Endothelial cell of umbilical vein (primary cell): ENCODE results near the gene NEXN. TPM values are rescaled to one million over a fixed set of nuclear protein-coding genes. Genes with fewer than 3 reads are reported as not detected.

Experiments used
- BruUV-seq: library from RNA; stranded (reverse); fragments of 400-500 nt; replicated peaks from 2 replicates; lab custom pipeline; 2021; lab: Mats Ljungman, UMichigan
- CTCF ChIA-PET: fragments of 300-600, 350-600 bp; sonication (Branson Sonifier 250); formaldehyde crosslinking; loops from one replicate; lab custom pipeline; 2021; ENCODE audit warnings: antibody characterized with exemption, inconsistent platforms; lab: Charles Lee
- POLR2A ChIA-PET: fragments of 300-600, 350-600 bp; sonication (Branson Sonifier 250); formaldehyde crosslinking; loops from one replicate; lab custom pipeline; 2021; ENCODE audit warnings: antibody characterized with exemption, inconsistent platforms; lab: Charles Lee
- DNase-seq: peaks from one replicate; pipeline ENCODE4 v3.0.0-alpha.2; 2011; ENCODE audit warnings: low read depth, low spot score
- FAIRE-seq: peaks from 2 replicates; lab custom pipeline; 2011; peaks lifted over from hg19 to GRCh38; lab: Jason Lieb, UNC
- H2AFZ ChIP-seq: 2 replicates; pipeline ENCODE4 v1.6.0; 2012; ENCODE audit warnings: low read depth, low read length, control low read depth, inconsistent platforms
- H3K27ac ChIP-seq: 2 replicates; pipeline ENCODE4 v1.5.1; 2011; ENCODE audit warnings: low read depth, mild to moderate bottlenecking, control low read depth, low read length, moderate library complexity; ENCODE audit not compliant: insufficient read depth
- H3K27me3 ChIP-seq, 2 experiments: 2 replicates each; pipeline versions ENCODE4 v1.6.0 to v1.6.1; 2011; ENCODE audit warnings: low read length in 2 of 2, mixed read lengths in 1 of 2; ENCODE audit not compliant: control insufficient read depth in 2 of 2, insufficient read depth in 2 of 2
- H3K36me3 ChIP-seq, 2 experiments: 2 replicates in 1 of 2; 3 replicates in 1 of 2; pipeline ENCODE4 v1.5.1; 2011; ENCODE audit warnings: low read length in 2 of 2, mild to moderate bottlenecking in 1 of 2, moderate library complexity in 1 of 2; ENCODE audit not compliant: control insufficient read depth in 2 of 2, insufficient read depth in 2 of 2; ENCODE audit errors: extremely low read depth in 1 of 2
- H3K4me1 ChIP-seq: 3 replicates; pipeline ENCODE4 v1.5.1; 2011; ENCODE audit warnings: mild to moderate bottlenecking, low read length; ENCODE audit not compliant: control insufficient read depth, insufficient read depth; ENCODE audit errors: extremely low read depth
- H3K4me2 ChIP-seq: 2 replicates; pipeline ENCODE4 v1.6.1; 2011; ENCODE audit warnings: low read length, control low read depth, mixed read lengths; ENCODE audit not compliant: insufficient read depth
- H3K4me3 ChIP-seq, 3 experiments: fragments of 200-600 bp in 1 of 3; sonication (generic), shearing (Covaris generic) in 1 of 3; replicated peaks in 1 of 3; 2 replicates each; pipeline ENCODE4 v1.5.1; 2011 to 2016; ENCODE audit warnings: control low read depth in 3 of 3, low read length in 3 of 3, mild to moderate bottlenecking in 2 of 3, inconsistent platforms in 1 of 3, low read depth in 1 of 3, moderate library complexity in 1 of 3; ENCODE audit not compliant: insufficient read depth in 1 of 3
- H3K79me2 ChIP-seq: 2 replicates; pipeline ENCODE4 v1.6.0; 2012; ENCODE audit warnings: low read length, inconsistent platforms; ENCODE audit not compliant: control insufficient read depth, insufficient read depth
- H3K9ac ChIP-seq: replicated peaks from 2 replicates; pipeline ENCODE3; 2011; ENCODE audit warnings: low read length, control low read depth; ENCODE audit not compliant: insufficient read depth; ENCODE audit errors: extremely low read depth
- H3K9me1 ChIP-seq: replicated peaks from 3 replicates; pipeline ENCODE4 v1.6.0; 2011; ENCODE audit warnings: mild to moderate bottlenecking, low read length; ENCODE audit not compliant: control insufficient read depth, insufficient read depth; ENCODE audit errors: extremely low read depth
- H3K9me3 ChIP-seq: replicated peaks from 2 replicates; pipeline ENCODE4 v1.5.1; 2012; ENCODE audit warnings: low read length, inconsistent platforms; ENCODE audit not compliant: control insufficient read depth, insufficient read depth
- H4K20me1 ChIP-seq: replicated peaks from 2 replicates; pipeline ENCODE3; 2011; ENCODE audit warnings: mild to moderate bottlenecking, low read length; ENCODE audit not compliant: control insufficient read depth, insufficient read depth; ENCODE audit errors: extremely low read depth
- CTCF ChIP-seq, 2 donors: IDR thresholded peaks; 1 replicate in 1 of 2; 2 replicates in 1 of 2; pipeline ENCODE4 v1.5.1; 2011; ENCODE audit warnings: low read length in 2 of 2, mild to moderate bottlenecking in 2 of 2, moderate library complexity in 2 of 2, control low read depth in 1 of 2, inconsistent platforms in 1 of 2, low read depth in 1 of 2; ENCODE audit not compliant: insufficient read depth in 1 of 2; ENCODE audit errors: extremely low read depth in 1 of 2
- EZH2 ChIP-seq: IDR thresholded peaks from 2 replicates; pipeline ENCODE4 v1.6.1; 2012; ENCODE audit warnings: borderline replicate concordance, low read depth, mild to moderate bottlenecking, moderate library complexity, low read length, inconsistent platforms; ENCODE audit not compliant: severe bottlenecking
- FOS ChIP-seq: IDR thresholded peaks from 2 replicates; pipeline ENCODE4 v1.6.1; 2011; ENCODE audit warnings: mild to moderate bottlenecking, low read length, moderate library complexity, borderline replicate concordance; ENCODE audit not compliant: insufficient read depth
- GATA2 ChIP-seq: IDR thresholded peaks from 2 replicates; pipeline ENCODE4 v1.7.0; 2011; ENCODE audit warnings: low read depth, mild to moderate bottlenecking, moderate library complexity, mixed read lengths, low read length; ENCODE audit not compliant: insufficient read length, insufficient read depth
- JUN ChIP-seq: IDR thresholded peaks from 2 replicates; pipeline ENCODE4 v1.6.1; 2011; ENCODE audit warnings: borderline replicate concordance, low read depth; ENCODE audit not compliant: insufficient read length, insufficient read depth
- MAX ChIP-seq: IDR thresholded peaks from 2 replicates; pipeline ENCODE4 v1.6.1; 2011; ENCODE audit not compliant: insufficient read depth, insufficient read length
- MYC ChIP-seq: IDR thresholded peaks from one replicate; pipeline ENCODE4 v1.6.1; 2011; ENCODE audit warnings: mild to moderate bottlenecking, low read depth, low read length
- POLR2A ChIP-seq: IDR thresholded peaks from 2 replicates; pipeline ENCODE4 v1.6.1; 2012; ENCODE audit warnings: low read depth, mild to moderate bottlenecking, control low read depth, low read length
- POLR2AphosphoS5 ChIP-seq: IDR thresholded peaks from 2 replicates; pipeline ENCODE4 v1.6.1; 2012; ENCODE audit warnings: low read depth, mild to moderate bottlenecking, control low read depth, low read length, moderate library complexity; ENCODE audit not compliant: insufficient read depth
- dilution Hi-C: fragments of 300-500 bp; cut with MboI; formaldehyde crosslinking; loops from one replicate; pipeline ENCODE4 v1.15.0; 2019; ENCODE audit warnings: low sequenced_read_pairs; ENCODE audit not compliant: extremely low pct_ligation_motif_present
- intact Hi-C: fragments of 100-400 bp; cut with micrococcal nuclease; formaldehyde crosslinking; loops from one replicate; pipeline ENCODE4 v1.10.0; 2022
- polyA plus RNA-seq, 4 experiments: library from polyadenylated mRNA; depleted of rRNA in 3 of 4; stranded (reverse) in 3 of 4; unstranded in 1 of 4; fragments of >200 nt; gene quantifications; 2 replicates each; pipeline versions ENCODE4 v1.2.1 to v1.2.3, GENCODE V29; 2011 to 2012; ENCODE audit warnings: missing spikeins in 1 of 4
- total RNA-seq: library from RNA; stranded (reverse); gene quantifications from 2 replicates; pipeline ENCODE4 v1.2.3, GENCODE V29; 2021

Gene NEXN
- total and polyA plus RNA-seq, 2 donors (not counting 3 experiments of a cell fraction or from before 2014, with no cell fraction given) = 1.0 to 11.7 TPM

GRCh38 chr1:77970192-77970591, 81.8 kb downstream of the NEXN start:
- Histone ChIP-seq H3K27ac (no peak overlapping the region), H3K4me2 (no peak overlapping the region), H3K4me3 (no peak overlapping the region), H3K9me1 (no peaks in the 10 kb centered on the region), H3K27me3 (no peaks in the 10 kb centered on the region), H2AFZ (no peak overlapping the region), H3K9me3 (no peaks in the 10 kb centered on the region), H3K4me1 (peaks cover 4% of the 10 kb centered on the region), H3K79me2 (peaks cover 95% of the 10 kb centered on the region), H4K20me1 (peaks cover 12% of the 10 kb centered on the region), H3K9ac (no peak overlapping the region), H3K36me3 (peaks cover 12 to 31% of the 10 kb centered on the region in 2 experiments)
- no TSS peak for BruUV-seq
- intact Hi-C loops (no loop called here), dilution Hi-C loops (no loop called here)
- no peak for DNase-seq
- ChIA-PET POLR2A (interaction anchor here (0.7 kb wide), 1 partner anchor 45 kb away, joined by 3 read pairs; no protein-coding TSS in a partner anchor), CTCF (interaction anchor here (1.0 to 4.2 kb wide), 3 partner anchors 32 to 144 kb away, joined by 3 to 25 read pairs (median 4); no protein-coding TSS in a partner anchor)
- TF ChIP-seq POLR2A (no peak), POLR2AphosphoS5 (no peak), JUN (no peak), CTCF (IDR thresholded peaks at IDR 0.05; ENCODE audit: extremely low read depth in 1 of 2, insufficient read depth in 1 of 2, low read depth in 1 of 2, low read length in 2 of 2) (no peak), EZH2 (no peak), GATA2 (no peak), FOS (no peak), MAX (no peak), MYC (no peak)
- FAIRE-seq = no peak
